ENCODE results near the gene MACROD2.

MACROD2 gene

DNA sequence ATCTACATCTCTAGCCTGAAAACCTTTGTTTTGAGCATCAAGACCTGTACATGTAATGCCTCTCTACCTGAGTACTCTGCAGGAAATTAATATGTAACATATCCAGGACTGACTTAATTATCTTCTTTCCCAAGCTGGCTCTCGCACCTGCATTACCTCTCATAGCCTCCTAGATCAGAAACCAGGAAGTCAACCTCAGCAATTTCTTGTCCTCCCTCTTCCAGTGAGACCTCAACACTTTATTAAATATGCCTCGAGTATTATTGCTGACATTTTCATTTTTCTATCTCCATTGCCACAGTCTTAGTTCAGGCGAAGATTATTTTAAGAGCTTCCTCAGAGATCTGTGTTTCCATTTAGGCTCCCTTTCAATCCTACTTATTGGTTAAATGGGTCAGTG is 69.0 kb downstream of the MACROD2 start:
- DNase-seq, result no peak

GRCh38 chr20:14064921-14065320 is 69.6 kb downstream of the MACROD2 start:
- no peak for DNase-seq

- no peak for DNase-seq
These were observed 70.5 kb downstream of the MACROD2 start for GRCh38 chr20:14065774-14066173.

GRCh38 chr20:14067603-14068002 is 72.3 kb downstream of the MACROD2 start:
- no peak for DNase-seq

GRCh38 chr20:14069796-14070195 is 74.5 kb downstream of the MACROD2 start:
- DNase-seq, result no peak

GRCh38 chr20:14093652-14094051 is 98.3 kb downstream of the MACROD2 start:
- DNase-seq, result peak; percentile 69

- no peak for DNase-seq
These were observed 102.9 kb downstream of the MACROD2 start for GRCh38 chr20:14098261-14098660.

GRCh38 chr20:14113416-14113815 is 118.1 kb downstream of the MACROD2 start:
- DNase-seq, result no peak

DNA sequence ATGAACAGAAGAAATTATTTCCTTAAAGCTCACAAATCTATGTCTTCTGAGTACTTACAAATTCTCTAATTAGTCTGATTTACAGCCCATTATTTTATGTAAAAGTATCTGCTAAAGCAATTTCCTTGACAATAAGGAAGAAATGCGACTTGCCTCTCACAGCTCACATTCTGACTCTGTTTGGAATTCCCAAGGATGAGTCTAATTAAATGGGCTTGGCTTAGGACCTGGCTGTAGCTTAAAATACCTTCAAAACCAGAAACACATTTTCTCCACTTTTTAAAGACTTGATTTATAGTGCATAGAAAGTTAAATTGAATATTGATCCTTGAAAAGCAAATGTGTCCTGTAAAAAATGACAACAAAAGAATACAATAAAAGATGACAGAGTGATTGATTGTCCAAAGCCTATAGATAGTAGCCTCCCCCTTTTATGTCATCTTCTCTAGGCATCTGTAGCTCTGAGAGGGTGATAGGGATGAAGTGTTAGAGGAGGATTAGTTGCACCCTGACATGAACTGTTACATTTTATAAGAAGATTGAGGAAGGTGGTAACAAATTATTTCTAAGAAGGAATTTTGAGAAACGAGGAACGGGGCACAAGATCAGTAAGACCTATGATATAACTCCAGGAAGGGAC is 118.9 kb downstream of the MACROD2 start:
- no peak for DNase-seq

DNA sequence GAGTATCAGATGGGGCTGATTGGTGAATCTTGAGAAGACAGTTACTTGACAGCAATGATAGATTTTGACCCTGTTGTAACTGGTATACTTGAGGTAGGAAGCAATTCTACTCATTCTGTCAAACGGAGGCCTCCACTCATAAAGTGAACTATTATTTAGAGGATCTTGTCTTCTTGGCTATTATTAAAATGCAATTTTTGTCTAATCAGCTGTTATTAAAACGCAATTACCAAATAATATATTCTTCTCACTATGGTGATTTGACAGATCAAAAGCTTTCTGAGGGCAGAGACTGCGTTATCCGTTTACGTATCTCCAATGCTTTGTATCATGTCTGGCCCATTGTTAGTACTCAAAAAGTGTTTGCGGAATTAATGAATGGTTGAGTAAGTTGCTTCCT is 120.7 kb downstream of the MACROD2 start:
- no peak for DNase-seq

GRCh38 chr20:14117768-14118167 is 122.5 kb downstream of the MACROD2 start:
- DNase-seq, result no peak

DNA sequence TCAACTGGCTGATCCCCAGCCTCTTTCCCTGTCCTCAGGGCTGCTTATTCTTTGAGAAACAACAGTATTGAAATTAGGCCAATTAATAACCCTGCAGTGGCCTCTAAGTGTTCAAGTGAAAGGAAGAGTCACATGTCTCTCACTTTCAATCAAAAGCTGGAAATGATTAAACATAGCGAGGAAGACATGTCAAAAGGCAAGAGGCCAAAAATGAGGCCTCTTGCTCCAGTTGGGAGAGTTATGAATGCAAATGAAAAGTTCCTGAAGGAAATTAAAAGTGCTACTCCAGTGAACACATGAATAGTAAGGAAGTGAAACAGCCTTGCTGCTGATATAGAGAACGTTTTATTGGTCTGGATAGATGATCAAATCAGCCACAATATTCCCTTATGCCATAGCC is 131.5 kb downstream of the MACROD2 start:
- no peak for DNase-seq

- no peak for DNase-seq
These were observed 132.4 kb downstream of the MACROD2 start for GRCh38 chr20:14127514-14128223.

DNA sequence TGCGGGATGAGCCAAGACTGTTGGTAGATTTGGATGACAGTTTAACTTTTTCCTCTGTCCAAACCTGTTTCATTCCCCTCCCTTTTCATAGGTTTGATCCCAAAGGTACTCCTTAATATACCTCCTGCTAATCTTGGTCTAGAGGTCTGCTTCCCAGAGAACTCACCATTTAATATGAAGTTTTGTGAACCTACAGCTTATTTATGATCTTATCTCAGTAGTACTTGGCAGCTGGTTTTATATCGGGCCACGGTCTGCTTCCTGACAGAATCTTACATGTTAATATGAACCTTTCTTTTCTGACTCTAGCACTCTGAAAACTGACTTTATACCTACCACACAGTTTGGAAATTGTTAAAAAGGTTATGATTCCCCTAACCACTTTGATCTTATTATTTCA is 138.7 kb downstream of the MACROD2 start:
- no peak for DNase-seq

- DNase-seq, result peak; percentile 23
These were observed 146.9 kb downstream of the MACROD2 start for GRCh38 chr20:14142171-14142570.

DNA sequence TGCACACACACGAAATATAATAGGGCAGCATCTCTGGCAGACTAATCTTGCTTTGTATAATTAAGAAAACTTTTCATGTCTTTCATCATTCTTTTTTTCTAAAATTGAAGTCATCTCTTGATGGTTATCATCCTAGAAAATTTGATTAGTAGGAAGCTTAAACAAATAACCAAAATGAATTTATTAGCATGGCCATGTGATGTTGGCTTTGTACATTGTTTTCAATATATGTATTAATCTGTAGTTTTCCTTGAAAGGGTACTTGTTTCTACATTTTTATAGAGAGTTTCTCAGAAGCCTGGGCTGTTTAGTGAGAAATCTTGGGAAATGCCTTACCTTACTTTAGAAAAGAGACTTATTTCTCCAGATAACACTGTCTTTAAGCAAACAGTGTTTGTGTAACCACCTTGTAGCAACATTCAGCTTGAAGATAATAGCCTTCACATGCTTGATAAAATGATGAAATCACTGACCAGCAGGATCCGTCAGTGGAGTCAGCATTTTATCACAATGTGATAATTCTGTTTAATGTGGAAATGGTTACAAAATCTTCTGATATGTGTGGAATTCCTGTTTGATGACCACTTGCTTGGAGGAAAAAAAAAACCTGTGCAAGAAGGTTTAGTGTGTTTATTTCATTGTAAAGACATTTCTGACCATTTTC is 147.8 kb downstream of the MACROD2 start:
- DNase-seq, result no peak

GRCh38 chr20:14148042-14148441 is 152.7 kb downstream of the MACROD2 start:
- no peak for DNase-seq

- DNase-seq, result no peak
These were observed 160.0 kb downstream of the MACROD2 start for GRCh38 chr20:14155361-14155760.

GRCh38 chr20:14178528-14178927 is 183.2 kb downstream of the MACROD2 start:
- no peak for DNase-seq

DNA sequence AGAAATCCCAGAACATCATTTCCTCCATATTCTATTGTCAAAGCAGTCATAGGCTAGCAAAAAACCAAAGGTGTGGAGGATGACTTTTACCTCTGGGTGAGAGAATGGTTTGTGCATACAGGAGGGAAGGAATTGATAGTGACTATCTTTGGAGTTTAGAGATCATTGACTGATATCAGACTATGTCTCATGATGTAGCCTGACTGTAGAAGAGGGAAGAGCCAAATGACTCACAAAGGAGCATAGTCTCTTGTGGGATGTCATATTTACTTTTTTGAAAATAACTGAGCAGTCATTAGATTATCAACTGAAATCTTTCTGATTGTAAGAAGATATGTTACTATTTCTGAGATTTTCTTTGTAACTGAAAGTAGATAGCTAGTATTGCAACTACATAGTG is 183.6 kb downstream of the MACROD2 start:
- DNase-seq, result no peak

DNA sequence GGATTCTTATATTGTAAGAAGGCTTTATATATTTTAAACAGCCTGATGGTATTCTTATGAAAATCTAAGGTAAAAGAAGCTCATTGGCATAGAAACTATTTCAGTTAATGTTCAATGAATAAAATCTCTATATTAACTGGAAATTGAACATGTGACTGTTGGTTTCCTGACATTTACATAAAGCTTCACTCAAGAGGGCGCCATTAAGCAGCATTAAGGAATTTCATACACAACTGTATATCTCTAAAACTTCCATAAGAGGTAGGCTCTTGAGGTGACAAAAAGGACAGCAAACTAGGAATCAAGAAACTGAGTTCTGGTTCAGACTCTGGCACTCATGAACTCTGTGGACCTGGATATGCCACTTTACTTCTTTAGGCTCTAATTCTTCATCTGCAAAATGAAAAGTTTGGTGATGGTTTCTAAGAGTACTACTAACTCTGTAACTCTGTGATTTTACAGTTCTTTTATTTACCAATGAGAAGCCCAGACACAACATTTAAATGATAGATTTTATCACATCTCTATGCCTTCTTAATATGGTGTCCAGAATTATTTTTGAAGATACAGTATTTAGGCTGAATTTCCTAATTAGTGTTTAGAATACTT is 194.6 kb downstream of the MACROD2 start:
- no peak for DNase-seq

- no peak for DNase-seq
These were observed 196.2 kb downstream of the MACROD2 start for GRCh38 chr20:14191559-14191958.

DNA sequence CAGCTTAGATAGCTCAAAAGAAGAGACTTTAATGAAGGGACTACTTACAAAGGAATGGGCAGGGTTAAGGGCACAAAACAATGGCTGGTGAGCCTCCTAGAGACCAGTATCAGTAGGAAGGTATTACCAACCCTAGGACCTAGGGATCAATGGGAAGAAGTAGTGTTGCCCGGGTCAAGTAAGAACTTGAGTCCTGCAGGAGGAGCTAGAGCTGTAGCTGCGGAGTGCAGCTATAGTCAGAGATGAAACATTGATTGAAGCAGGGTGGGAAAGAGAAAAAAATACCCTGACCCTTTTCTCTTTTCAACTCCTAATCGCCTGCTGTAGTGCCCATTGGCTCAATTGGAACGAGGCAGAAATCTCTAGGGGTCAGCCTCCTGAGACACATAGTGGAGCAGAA is 198.1 kb downstream of the MACROD2 start:
- DNase-seq, result no peak

DNA sequence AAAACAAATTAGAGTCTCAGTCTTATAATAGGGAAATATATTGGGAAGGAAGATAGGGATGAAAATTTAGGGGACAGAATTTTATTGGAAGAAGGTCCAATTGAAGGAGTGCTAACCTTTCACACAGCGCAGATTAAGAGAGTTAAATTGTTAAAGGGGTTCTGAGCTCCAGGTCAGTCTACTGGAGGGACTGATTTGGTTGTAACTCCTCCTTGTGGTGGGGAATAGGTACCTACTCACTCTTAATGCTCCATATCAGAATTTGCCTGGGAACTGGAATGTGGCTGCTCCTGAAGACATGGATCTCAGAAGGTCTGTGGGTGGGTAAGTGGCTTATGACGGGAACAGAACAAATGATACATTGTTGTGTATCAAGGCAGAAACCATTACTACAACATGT is 198.6 kb downstream of the MACROD2 start:
- DNase-seq, result no peak

Measured in NCI-H1436 treated with DMSO at 0.1 percent for 48 hours (cell line).